Common myeloid progenitor, CD34-positive (primary cell): ENCODE results near the gene HTATSF1.

Source experiments
- CTCF ChIA-PET: fragments of 350-600 bp; sonication (Branson Sonifier 250); formaldehyde crosslinking; loops from one replicate; lab custom pipeline; 2021; ENCODE audit warnings: antibody characterized with exemption; lab: Charles Lee
- POLR2A ChIA-PET: fragments of 350-600 bp; sonication (Branson Sonifier 250); formaldehyde crosslinking; loops from one replicate; lab custom pipeline; 2021; ENCODE audit warnings: antibody characterized with exemption; lab: Charles Lee
- DNase-seq, 3 donors: peaks; one replicate each; pipeline versions ENCODE4 v3.0.0 to v3.0.0-alpha.2; 2013
- H3K27ac ChIP-seq, 2 experiments: 1 replicate in 1 of 2; 2 replicates in 1 of 2; pipeline ENCODE4 v1.7.0; 2013; ENCODE audit warnings: inconsistent platforms in 2 of 2, low read length in 2 of 2, mild to moderate bottlenecking in 2 of 2, low read depth in 1 of 2, moderate library complexity in 1 of 2; ENCODE audit not compliant: severe bottlenecking in 2 of 2, insufficient read depth in 1 of 2, poor library complexity in 1 of 2
- H3K27me3 ChIP-seq, 5 experiments: replicated peaks in 2 of 5; 1 replicate in 3 of 5; 2 replicates in 2 of 5; pipeline versions ENCODE4 v1.6.1 to v1.7.0; 2013; ENCODE audit warnings: low read length in 4 of 5, mild to moderate bottlenecking in 2 of 5, moderate library complexity in 2 of 5, inconsistent platforms in 1 of 5; ENCODE audit not compliant: insufficient read depth in 5 of 5, control insufficient read depth in 4 of 5
- H3K36me3 ChIP-seq, 4 experiments: 1 replicate in 2 of 4; 2 replicates in 2 of 4; pipeline versions ENCODE4 v1.6.1 to v1.7.0; 2013; ENCODE audit warnings: low read length in 3 of 4, control low read depth in 1 of 4, mild to moderate bottlenecking in 1 of 4; ENCODE audit not compliant: control insufficient read depth in 4 of 4, insufficient read depth in 4 of 4
- H3K4me1 ChIP-seq, 4 experiments: 1 replicate in 3 of 4; 2 replicates in 1 of 4; pipeline versions ENCODE4 v1.6.1 to v1.7.1; 2013; ENCODE audit warnings: low read length in 3 of 4, mild to moderate bottlenecking in 3 of 4, control low read depth in 1 of 4, inconsistent platforms in 1 of 4, moderate library complexity in 1 of 4; ENCODE audit not compliant: control insufficient read depth in 4 of 4, insufficient read depth in 4 of 4; ENCODE audit errors: control extremely low read depth in 1 of 4
- H3K4me3 ChIP-seq, 7 experiments: 1 replicate in 4 of 7; 2 replicates in 3 of 7; pipeline versions ENCODE4 v1.5.1 to v1.7.0; 2013; ENCODE audit warnings: mild to moderate bottlenecking in 7 of 7, low read length in 6 of 7, moderate library complexity in 6 of 7, inconsistent platforms in 2 of 7, low read depth in 2 of 7, control low read depth in 1 of 7; ENCODE audit not compliant: insufficient read depth in 4 of 7, control insufficient read depth in 1 of 7; ENCODE audit errors: extremely low read depth in 1 of 7
- H3K9me3 ChIP-seq, 5 experiments: 1 replicate in 4 of 5; 2 replicates in 1 of 5; pipeline versions ENCODE4 v1.6.1 to v1.7.1; 2013; ENCODE audit warnings: low read length in 4 of 5, mild to moderate bottlenecking in 2 of 5, inconsistent platforms in 1 of 5, low read depth in 1 of 5, moderate library complexity in 1 of 5; ENCODE audit not compliant: control insufficient read depth in 4 of 5, insufficient read depth in 2 of 5; ENCODE audit errors: control extremely low read depth in 1 of 5
- WGBS: methylation state at CpG from one replicate; pipeline ENCODE4 v1.1.5; 2013; ENCODE audit not compliant: insufficient coverage; 5-methylcytosine and 5-hydroxymethylcytosine counted together

HTATSF1 gene

DNA sequence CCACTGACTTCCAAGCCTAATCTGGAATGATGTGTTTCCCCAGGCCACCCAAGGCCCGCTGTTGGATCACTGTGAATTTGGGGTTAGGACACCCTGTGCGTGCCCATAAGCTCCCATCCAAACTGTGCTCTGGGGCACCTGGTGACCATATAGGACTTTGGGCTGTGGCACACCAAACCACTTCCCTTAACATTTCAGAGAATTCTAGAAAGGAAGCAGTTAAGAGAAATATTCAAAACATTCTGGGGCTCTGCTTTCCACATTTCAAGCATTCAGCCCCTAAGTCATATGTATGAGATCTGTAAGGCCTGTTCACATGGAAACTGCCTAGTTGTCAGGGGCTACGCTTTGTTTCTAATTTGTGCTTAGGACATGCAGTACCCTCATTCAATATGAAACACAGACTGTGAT lies 49.0 kb downstream of the HTATSF1 start:
- no peaks in the 10 kb centered on the region for H3K9me3 ChIP-seq
- peak in 2 of 3 donors; percentile 45 to 66 for DNase-seq
- ChIA-PET POLR2A (no interaction called here), CTCF (no interaction called here)
- WGBS = 68% methylated on average over 3 of the region's 3 CpGs
- no peaks in the 10 kb centered on the region for H3K36me3 ChIP-seq
- no peak overlapping the region for H3K4me3 ChIP-seq
- H3K27me3 ChIP-seq = no peaks in the 10 kb centered on the region
- H3K27ac ChIP-seq = no peak overlapping the region
- H3K4me1 ChIP-seq = peaks cover 0 to 17% (median 6%) of the 10 kb centered on the region in 4 experiments

DNA sequence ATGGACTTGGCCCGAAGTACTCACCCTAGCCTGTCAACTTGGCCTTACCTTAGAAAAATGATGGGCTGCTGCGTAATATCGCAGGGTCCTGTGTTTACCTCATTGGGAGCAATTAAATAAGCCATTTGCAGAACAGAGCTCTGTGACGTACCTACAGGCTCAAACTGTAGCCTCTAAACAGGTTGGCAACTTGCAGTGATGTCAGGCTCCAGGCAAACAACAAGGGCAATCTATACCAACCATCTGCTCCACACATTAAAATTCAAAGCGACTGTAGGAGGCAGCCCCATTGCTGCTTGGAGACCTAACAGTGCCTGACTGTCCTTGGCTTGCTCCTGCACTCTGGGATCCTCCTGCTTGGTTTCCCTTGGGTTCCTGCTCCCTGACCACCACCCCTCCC lies 51.8 kb downstream of the HTATSF1 start:
- peaks cover 0 to 1% (median 0%) of the 10 kb centered on the region in 5 experiments for H3K27me3 ChIP-seq
- WGBS = 93% methylated on average over 5 of the region's 5 CpGs
- H3K36me3 ChIP-seq = no peaks in the 10 kb centered on the region
- no peak overlapping the region for H3K27ac ChIP-seq
- no peaks in the 10 kb centered on the region for H3K9me3 ChIP-seq
- DNase-seq = no peak
- H3K4me3 ChIP-seq = no peak overlapping the region
- CTCF ChIA-PET = no interaction called here
- H3K4me1 ChIP-seq = peaks cover 0 to 17% (median 6%) of the 10 kb centered on the region in 4 experiments
- POLR2A ChIA-PET = no interaction called here

DNA sequence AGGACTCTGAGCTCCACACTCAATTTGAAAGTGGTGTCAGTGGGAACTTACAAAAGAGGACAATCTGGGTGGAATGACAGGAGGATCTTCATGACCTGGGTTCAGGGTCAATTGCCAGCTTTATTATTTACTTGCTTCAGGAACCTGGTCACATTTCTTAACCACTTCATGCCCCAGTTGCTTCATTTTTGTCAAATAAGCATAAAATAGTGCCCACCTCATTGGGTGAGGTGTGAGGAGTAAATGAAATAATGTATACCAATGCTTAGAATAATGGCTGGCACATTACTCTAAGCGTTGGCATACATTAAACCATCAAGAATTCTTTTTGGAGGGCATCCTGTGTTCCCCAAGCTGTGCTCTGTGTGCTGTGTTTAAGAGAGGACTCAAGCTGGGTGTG lies 54.0 kb downstream of the HTATSF1 start:
- WGBS = 43% methylated on average over 1 of the region's 1 CpG
- H3K27me3 ChIP-seq = peaks cover 0 to 6% (median 0%) of the 10 kb centered on the region in 5 experiments
- H3K4me3 ChIP-seq = no peak overlapping the region
- H3K9me3 ChIP-seq = no peaks in the 10 kb centered on the region
- H3K36me3 ChIP-seq = no peaks in the 10 kb centered on the region
- no peak for DNase-seq
- peaks cover 0 to 9% (median 3%) of the 10 kb centered on the region in 4 experiments for H3K4me1 ChIP-seq
- no peak overlapping the region for H3K27ac ChIP-seq
- POLR2A ChIA-PET = no interaction called here
- CTCF ChIA-PET = no interaction called here

DNA sequence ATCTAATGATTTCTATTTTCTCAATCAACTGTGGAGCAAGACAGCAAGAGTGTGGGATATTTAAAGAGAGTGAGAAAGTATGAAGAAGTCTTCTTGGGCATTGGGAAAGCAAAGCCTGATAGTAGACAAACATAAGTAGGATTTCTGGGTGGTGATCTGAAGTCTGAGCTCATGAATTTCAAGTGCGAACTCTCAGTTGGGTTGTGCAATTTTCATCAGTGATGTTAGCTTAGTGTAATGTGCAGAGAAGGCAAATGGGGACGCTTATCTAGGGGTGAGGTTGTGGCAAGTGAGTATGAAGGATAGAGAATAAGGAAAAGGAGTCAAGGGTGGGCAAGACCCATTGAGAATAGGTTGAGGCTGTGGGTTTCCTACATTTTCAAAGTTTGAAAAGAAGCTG lies 58.3 kb downstream of the HTATSF1 start:
- WGBS = 76% methylated on average over 2 of the region's 2 CpGs
- CTCF ChIA-PET = no interaction called here
- no peak overlapping the region for H3K4me3 ChIP-seq
- DNase-seq = no peak
- H3K4me1 ChIP-seq = no peaks in the 10 kb centered on the region
- peaks cover 0 to 7% (median 0%) of the 10 kb centered on the region in 5 experiments for H3K27me3 ChIP-seq
- no peaks in the 10 kb centered on the region for H3K9me3 ChIP-seq
- H3K36me3 ChIP-seq = no peaks in the 10 kb centered on the region
- POLR2A ChIA-PET = no interaction called here
- no peak overlapping the region for H3K27ac ChIP-seq
